GM12891 (cell line): ENCODE measurements around the gene CTCF.

ENCODE experiments used
- POLR2A ChIP-seq: IDR thresholded peaks from 2 replicates; pipeline ENCODE4 v1.6.1; 2011; ENCODE audit warnings: low read depth, low read length, control low read depth
- TAF1 ChIP-seq: IDR thresholded peaks from 2 replicates; pipeline ENCODE4 v1.6.1; 2011; ENCODE audit warnings: low read depth, low read length, control low read depth

DNA sequence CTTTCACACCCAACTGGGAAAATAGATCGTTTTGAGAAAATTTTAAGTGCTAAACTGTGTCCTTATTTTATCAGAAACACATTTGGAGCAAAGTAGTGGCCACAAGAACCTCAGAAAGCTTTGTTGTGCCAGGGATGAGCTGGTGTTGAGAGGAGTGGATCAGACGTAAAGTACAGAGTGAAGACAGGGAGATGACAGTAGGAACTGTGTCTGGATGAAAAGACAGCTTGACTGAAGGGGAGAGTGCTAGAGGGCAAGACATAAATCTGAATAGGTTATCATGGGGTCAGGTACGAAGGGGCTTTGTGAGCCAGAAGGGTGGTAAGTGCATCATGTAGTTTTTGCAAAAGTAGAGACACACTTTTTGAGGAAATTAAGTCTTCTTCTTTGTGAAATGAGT is 43.3 kb downstream of the CTCF start:
- TF ChIP-seq TAF1 = no peak
- no peak for TF ChIP-seq POLR2A
